Breast epithelium (tissue), 4 donors: ENCODE data around the gene NR3C2. TPM values are rescaled to one million over a fixed set of nuclear protein-coding genes. Genes with fewer than 3 reads are reported as not detected.

Experiments
- DNase-seq, 2 donors: peaks; one replicate each; pipeline ENCODE4 v3.0.0-alpha.2; 2019; ENCODE audit warnings: low spot score in 2 of 2
- H3K27ac ChIP-seq, 2 donors: fragments of 200-600 bp; sonication (generic) in 1 of 2; one replicate each; pipeline ENCODE4 v1.5.1; 2016 to 2019; ENCODE audit warnings: mild to moderate bottlenecking in 1 of 2
- H3K27me3 ChIP-seq, 2 donors: fragments of 200-600 bp; sonication (generic) in 1 of 2; one replicate each; pipeline versions ENCODE4 v1.5.1 to v1.6.0; 2017 to 2019; ENCODE audit warnings: control low read depth in 1 of 2, mild to moderate bottlenecking in 1 of 2
- H3K36me3 ChIP-seq: fragments of 200-600 bp; one replicate; pipeline ENCODE4 v1.5.1; 2019
- H3K4me1 ChIP-seq, 2 donors: fragments of 200-600 bp; sonication (generic); one replicate each; pipeline ENCODE4 v1.5.1; 2016 to 2019; ENCODE audit warnings: control low read depth in 1 of 2
- H3K4me3 ChIP-seq, 3 donors: fragments of 200-600 bp; sonication (generic); 1 replicate in 2 of 3; 2 replicates in 1 of 3; pipeline ENCODE4 v1.5.1; 2016 to 2019; ENCODE audit warnings: mild to moderate bottlenecking in 3 of 3, moderate library complexity in 2 of 3
- H3K9me3 ChIP-seq, 2 donors: fragments of 200-600 bp; sonication (generic) in 1 of 2; one replicate each; pipeline ENCODE4 v1.5.1; 2016 to 2019; ENCODE audit warnings: control low read depth in 1 of 2
- CTCF ChIP-seq, 3 donors: fragments of 450-650 bp; IDR thresholded peaks; one replicate each; pipeline ENCODE4 v1.5.1; 2016 to 2017; ENCODE audit warnings: antibody characterized with exemption in 3 of 3, mild to moderate bottlenecking in 3 of 3, moderate library complexity in 3 of 3
- POLR2A ChIP-seq: fragments of 450-650 bp; IDR thresholded peaks from one replicate; pipeline ENCODE4 v1.6.1; 2016; ENCODE audit warnings: antibody characterized with exemption, mild to moderate bottlenecking, moderate library complexity
- POLR2AphosphoS5 ChIP-seq, 3 donors: sonication (generic); formaldehyde crosslinking; IDR thresholded peaks; one replicate each; pipeline ENCODE4 v1.6.1; 2017; ENCODE audit warnings: antibody characterized with exemption in 3 of 3
- intact Hi-C: fragments of 100-400 bp; cut with DNase I; formaldehyde crosslinking; loops from one replicate; pipeline ENCODE4 v1.15.1; 2023; ENCODE audit warnings: low total_unique reads
- total RNA-seq, 3 donors: library from RNA; depleted of rRNA; stranded (reverse); fragments of >200 nt; gene quantifications; one replicate each; pipeline ENCODE4 v1.1.0, GENCODE V29; 2016

Gene NR3C2
- total RNA-seq, 3 donors from 2014 or later: 8.0 to 39.5 (median 13.8) TPM

DNA sequence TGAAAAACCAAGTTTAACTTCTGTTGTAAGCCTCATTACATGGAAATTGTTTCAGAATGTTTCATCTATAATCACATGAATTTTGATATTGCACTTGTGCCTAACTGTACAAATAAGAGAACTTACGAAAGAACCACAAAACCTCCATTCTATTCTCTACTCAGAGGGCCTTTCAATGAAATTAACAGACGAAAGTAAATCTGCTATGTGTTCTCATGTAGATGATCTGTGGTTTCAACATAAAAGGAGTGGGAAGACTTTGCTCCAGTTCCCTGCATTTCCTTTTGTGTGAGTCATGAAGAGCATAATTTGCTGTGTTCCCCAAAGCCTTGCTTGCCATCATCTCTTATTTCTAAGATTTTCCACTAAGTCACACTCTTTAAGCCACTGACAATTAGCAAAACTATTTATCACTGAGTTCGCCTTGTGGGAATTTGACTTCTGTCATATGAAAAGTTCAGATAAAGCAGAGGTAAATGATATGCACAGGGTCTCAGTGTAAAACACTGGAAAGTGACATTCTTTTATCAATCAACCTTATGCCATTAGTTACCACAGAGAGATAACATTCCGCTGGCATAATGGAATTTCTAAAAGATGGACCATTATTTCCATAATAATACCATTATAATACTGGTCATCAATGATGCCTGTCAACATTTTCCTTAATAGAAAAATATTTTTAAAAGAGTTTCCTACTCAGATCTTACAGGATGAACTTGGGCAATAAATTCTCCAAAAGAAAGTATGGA, 329.8 kb downstream of the NR3C2 start:
- H3K4me1 ChIP-seq: no peaks in the 10 kb centered on the region
- no peak overlapping the region for H3K4me3 ChIP-seq
- TF ChIP-seq POLR2A (no peak), CTCF (IDR thresholded peaks at IDR 0.05) (no peak), POLR2AphosphoS5 (IDR thresholded peaks at IDR 0.05) (no peak)
- intact Hi-C loops: no loop called here
- DNase-seq: no peak
- H3K36me3 ChIP-seq: peaks cover 3% of the 10 kb centered on the region
- H3K27me3 ChIP-seq: no peaks in the 10 kb centered on the region
- no peak overlapping the region for H3K27ac ChIP-seq
- no peaks in the 10 kb centered on the region for H3K9me3 ChIP-seq

- TF ChIP-seq POLR2AphosphoS5 (IDR thresholded peaks at IDR 0.05) (no peak), CTCF (IDR thresholded peaks at IDR 0.05) (no peak), POLR2A (no peak)
- H3K27me3 ChIP-seq: no peaks in the 10 kb centered on the region
- no peaks in the 10 kb centered on the region for H3K9me3 ChIP-seq
- no peak overlapping the region for H3K27ac ChIP-seq
- no peaks in the 10 kb centered on the region for H3K36me3 ChIP-seq
- H3K4me1 ChIP-seq: no peaks in the 10 kb centered on the region
- H3K4me3 ChIP-seq: no peak overlapping the region
- intact Hi-C loops: no loop called here
- DNase-seq: no peak
Observed at GRCh38 chr4:148110169-148110568, 332.0 kb downstream of the NR3C2 start.

DNA sequence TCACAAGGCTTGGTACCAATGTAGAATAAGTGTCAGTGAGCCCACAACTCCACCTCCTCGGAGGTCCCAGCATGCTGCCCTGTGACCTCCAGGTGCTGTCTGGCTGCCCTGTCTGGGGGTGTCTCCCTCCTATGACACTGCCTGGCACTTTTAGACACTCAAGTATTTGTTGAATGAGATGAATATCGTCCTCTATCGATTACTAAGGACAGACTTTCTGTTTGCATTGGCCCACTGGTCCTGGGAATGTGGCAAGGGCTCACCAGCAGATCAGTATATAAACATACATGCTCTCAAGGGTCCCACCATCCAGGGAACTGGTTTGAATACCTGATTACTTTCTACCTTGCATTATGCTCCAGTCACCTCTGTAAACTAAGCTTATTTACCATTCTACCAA, 333.0 kb downstream of the NR3C2 start:
- no peaks in the 10 kb centered on the region for H3K36me3 ChIP-seq
- no peaks in the 10 kb centered on the region for H3K9me3 ChIP-seq
- H3K4me1 ChIP-seq: no peaks in the 10 kb centered on the region
- no peak overlapping the region for H3K4me3 ChIP-seq
- no peak overlapping the region for H3K27ac ChIP-seq
- no peaks in the 10 kb centered on the region for H3K27me3 ChIP-seq
- no peak for DNase-seq
- no peak for TF ChIP-seq CTCF (IDR thresholded peaks at IDR 0.05)
- TF ChIP-seq POLR2AphosphoS5 (IDR thresholded peaks at IDR 0.05): no peak
- TF ChIP-seq POLR2A: no peak
- intact Hi-C loops: no loop called here

- Histone ChIP-seq H3K27ac (no peak overlapping the region), H3K4me3 (no peak overlapping the region), H3K9me3 (no peaks in the 10 kb centered on the region), H3K4me1 (no peaks in the 10 kb centered on the region), H3K27me3 (no peaks in the 10 kb centered on the region), H3K36me3 (no peaks in the 10 kb centered on the region)
- intact Hi-C loops: no loop called here
- no peak for TF ChIP-seq CTCF (IDR thresholded peaks at IDR 0.05)
- TF ChIP-seq POLR2A: no peak
- TF ChIP-seq POLR2AphosphoS5 (IDR thresholded peaks at IDR 0.05): no peak
- no peak for DNase-seq
Observed at GRCh38 chr4:148108766-148109165, 333.4 kb downstream of the NR3C2 start.

DNA sequence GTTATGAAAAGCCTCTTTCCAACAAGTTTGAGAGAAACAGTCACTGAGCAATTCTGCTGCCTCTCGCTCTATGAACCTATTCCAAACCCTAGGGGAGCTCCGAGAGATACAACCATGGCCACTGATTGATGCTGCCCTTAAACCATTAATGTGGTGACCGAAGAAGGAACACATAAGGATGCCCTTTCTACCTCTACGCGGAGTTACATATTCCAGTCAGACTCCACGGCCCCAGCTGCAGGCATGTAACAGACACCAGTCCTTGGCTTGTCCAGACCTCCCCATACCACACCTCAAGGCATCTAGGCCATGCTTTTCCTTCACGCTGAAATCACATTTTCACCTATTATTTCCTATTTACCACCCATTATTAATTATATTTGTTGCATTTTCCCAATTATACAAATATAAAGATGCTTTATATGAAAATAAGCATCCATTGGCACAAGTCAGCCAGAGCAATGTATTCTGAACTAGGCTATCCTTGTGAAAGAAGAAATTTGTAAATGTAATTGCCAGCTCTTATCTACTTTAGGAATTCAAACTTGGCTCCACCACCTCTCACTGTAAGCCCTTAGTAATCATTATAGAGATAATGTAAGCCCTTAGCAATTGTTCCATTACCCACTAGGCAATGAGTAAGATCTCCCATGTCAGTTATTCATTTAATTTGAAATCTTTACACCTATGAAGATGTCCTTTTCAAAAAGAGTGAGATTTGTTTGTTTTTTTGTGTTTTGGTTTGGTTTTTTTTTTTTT, 338.4 kb downstream of the NR3C2 start:
- Histone ChIP-seq H3K27me3 (no peaks in the 10 kb centered on the region), H3K9me3 (no peaks in the 10 kb centered on the region), H3K4me1 (no peaks in the 10 kb centered on the region), H3K27ac (no peak overlapping the region), H3K36me3 (no peaks in the 10 kb centered on the region), H3K4me3 (no peak overlapping the region)
- no peak for TF ChIP-seq POLR2A
- TF ChIP-seq CTCF (IDR thresholded peaks at IDR 0.05): no peak
- no peak for TF ChIP-seq POLR2AphosphoS5 (IDR thresholded peaks at IDR 0.05)
- DNase-seq: no peak
- intact Hi-C loops: loop anchor here (5.0 kb wide), 1 partner anchor 731 kb away; no protein-coding TSS in a partner anchor
